ENCODE measurements around the gene SLC22A17.

SLC22A17 gene

DNA sequence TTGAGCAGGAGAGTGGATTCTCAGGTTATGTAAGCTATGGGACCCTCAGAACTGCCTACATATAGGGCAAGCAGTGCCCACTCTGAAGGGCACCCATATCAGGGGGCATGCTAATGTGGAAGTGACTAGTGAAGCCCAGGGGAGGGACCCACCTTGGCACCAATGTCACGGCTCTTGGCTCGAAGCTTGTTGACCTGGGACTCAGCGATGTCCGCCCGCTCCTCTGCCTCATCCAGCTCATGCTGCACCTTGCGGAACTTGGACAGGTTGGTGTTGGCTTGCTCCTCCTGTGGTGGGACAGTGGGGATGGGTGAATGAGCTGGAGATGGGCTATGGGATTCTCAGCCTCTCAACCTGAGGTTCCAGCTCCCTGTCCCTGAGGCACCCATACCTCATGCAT is 29.6 kb upstream of the SLC22A17 start:
- H3K27ac ChIP-seq (ENCODE audit: low read depth, low read length) = no peak overlapping the region
- no peak overlapping the region for H3K4me3 ChIP-seq (ENCODE audit: low read depth in 1 of 5, low read length in 5 of 5)
- H3K27me3 ChIP-seq (ENCODE audit: control insufficient read depth in 5 of 5, insufficient read depth in 4 of 5, low read length in 5 of 5) = peaks cover 19 to 34% (median 25%) of the 10 kb centered on the region in 5 donors
- no peaks in the 10 kb centered on the region for H3K9me3 ChIP-seq (ENCODE audit: control insufficient read depth in 5 of 5, low read length in 5 of 5)
- no peaks in the 10 kb centered on the region for H3K4me1 ChIP-seq (ENCODE audit: control insufficient read depth in 5 of 5, insufficient read depth in 5 of 5, low read length in 5 of 5)
- no peak overlapping the region for H3K9ac ChIP-seq (ENCODE audit: low read length in 5 of 5)
- H3K36me3 ChIP-seq (ENCODE audit: control insufficient read depth in 5 of 5, insufficient read depth in 5 of 5, low read length in 5 of 5) = no peaks in the 10 kb centered on the region

DNA sequence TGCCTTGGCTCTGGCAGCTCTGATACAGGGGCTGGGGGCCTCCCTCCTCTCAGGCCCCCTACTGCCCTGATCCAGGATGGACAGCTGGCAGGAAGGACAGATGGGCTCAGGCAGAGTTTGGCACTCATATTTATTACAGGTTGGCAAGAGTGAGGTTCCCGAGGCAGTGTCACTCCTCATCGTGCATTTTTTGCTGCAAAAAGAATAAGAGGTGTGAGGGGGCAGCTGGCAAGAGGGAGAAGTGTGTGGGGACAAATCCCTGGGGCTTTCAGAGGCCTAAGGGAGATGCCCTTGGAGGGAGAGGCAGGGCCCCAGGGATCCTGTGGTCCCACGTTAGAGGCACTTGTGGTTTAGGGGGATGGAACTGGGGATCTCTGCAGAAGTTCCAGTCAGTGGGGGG is 29.2 kb upstream of the SLC22A17 start:
- H3K27me3 ChIP-seq (ENCODE audit: control insufficient read depth in 5 of 5, insufficient read depth in 4 of 5, low read length in 5 of 5) = peaks cover 20 to 36% (median 28%) of the 10 kb centered on the region in 5 donors
- no peak overlapping the region for H3K27ac ChIP-seq (ENCODE audit: low read depth, low read length)
- H3K4me1 ChIP-seq (ENCODE audit: control insufficient read depth in 5 of 5, insufficient read depth in 5 of 5, low read length in 5 of 5) = peaks cover 0 to under 1% (median 0%) of the 10 kb centered on the region in 5 donors
- H3K9me3 ChIP-seq (ENCODE audit: control insufficient read depth in 5 of 5, low read length in 5 of 5) = no peaks in the 10 kb centered on the region
- H3K9ac ChIP-seq (ENCODE audit: low read length in 5 of 5) = no peak overlapping the region
- no peak overlapping the region for H3K4me3 ChIP-seq (ENCODE audit: low read depth in 1 of 5, low read length in 5 of 5)
- no peaks in the 10 kb centered on the region for H3K36me3 ChIP-seq (ENCODE audit: control insufficient read depth in 5 of 5, insufficient read depth in 5 of 5, low read length in 5 of 5)

GRCh38 chr14:23380976-23381375 is 28.3 kb upstream of the SLC22A17 start:
- no peak overlapping the region for H3K4me3 ChIP-seq (ENCODE audit: low read depth in 1 of 5, low read length in 5 of 5)
- peaks cover 22 to 36% (median 28%) of the 10 kb centered on the region in 5 donors for H3K27me3 ChIP-seq (ENCODE audit: control insufficient read depth in 5 of 5, insufficient read depth in 4 of 5, low read length in 5 of 5)
- H3K36me3 ChIP-seq (ENCODE audit: control insufficient read depth in 5 of 5, insufficient read depth in 5 of 5, low read length in 5 of 5) = no peaks in the 10 kb centered on the region
- no peaks in the 10 kb centered on the region for H3K9me3 ChIP-seq (ENCODE audit: control insufficient read depth in 5 of 5, low read length in 5 of 5)
- no peak overlapping the region for H3K9ac ChIP-seq (ENCODE audit: low read length in 5 of 5)
- H3K4me1 ChIP-seq (ENCODE audit: control insufficient read depth in 5 of 5, insufficient read depth in 5 of 5, low read length in 5 of 5) = peaks cover 0 to 7% (median 0%) of the 10 kb centered on the region in 5 donors
- H3K27ac ChIP-seq (ENCODE audit: low read depth, low read length) = no peak overlapping the region

GRCh38 chr14:23380197-23380914 is 27.7 kb upstream of the SLC22A17 start:
- H3K9me3 ChIP-seq (ENCODE audit: control insufficient read depth in 5 of 5, low read length in 5 of 5) = no peaks in the 10 kb centered on the region
- no peak overlapping the region for H3K4me3 ChIP-seq (ENCODE audit: low read depth in 1 of 5, low read length in 5 of 5)
- peaks cover 22 to 36% (median 28%) of the 10 kb centered on the region in 5 donors for H3K27me3 ChIP-seq (ENCODE audit: control insufficient read depth in 5 of 5, insufficient read depth in 4 of 5, low read length in 5 of 5)
- H3K4me1 ChIP-seq (ENCODE audit: control insufficient read depth in 5 of 5, insufficient read depth in 5 of 5, low read length in 5 of 5) = peaks cover 0 to 7% (median 0%) of the 10 kb centered on the region in 5 donors
- no peak overlapping the region for H3K9ac ChIP-seq (ENCODE audit: low read length in 5 of 5)
- no peaks in the 10 kb centered on the region for H3K36me3 ChIP-seq (ENCODE audit: control insufficient read depth in 5 of 5, insufficient read depth in 5 of 5, low read length in 5 of 5)
- no peak overlapping the region for H3K27ac ChIP-seq (ENCODE audit: low read depth, low read length)

GRCh38 chr14:23379366-23380196 is 26.9 kb upstream of the SLC22A17 start:
- peaks cover 22 to 36% (median 28%) of the 10 kb centered on the region in 5 donors for H3K27me3 ChIP-seq (ENCODE audit: control insufficient read depth in 5 of 5, insufficient read depth in 4 of 5, low read length in 5 of 5)
- no peak overlapping the region for H3K4me3 ChIP-seq (ENCODE audit: low read depth in 1 of 5, low read length in 5 of 5)
- H3K36me3 ChIP-seq (ENCODE audit: control insufficient read depth in 5 of 5, insufficient read depth in 5 of 5, low read length in 5 of 5) = no peaks in the 10 kb centered on the region
- no peaks in the 10 kb centered on the region for H3K9me3 ChIP-seq (ENCODE audit: control insufficient read depth in 5 of 5, low read length in 5 of 5)
- H3K27ac ChIP-seq (ENCODE audit: low read depth, low read length) = no peak overlapping the region
- H3K4me1 ChIP-seq (ENCODE audit: control insufficient read depth in 5 of 5, insufficient read depth in 5 of 5, low read length in 5 of 5) = peaks cover 0 to 7% (median 0%) of the 10 kb centered on the region in 5 donors
- H3K9ac ChIP-seq (ENCODE audit: low read length in 5 of 5) = no peak overlapping the region

DNA sequence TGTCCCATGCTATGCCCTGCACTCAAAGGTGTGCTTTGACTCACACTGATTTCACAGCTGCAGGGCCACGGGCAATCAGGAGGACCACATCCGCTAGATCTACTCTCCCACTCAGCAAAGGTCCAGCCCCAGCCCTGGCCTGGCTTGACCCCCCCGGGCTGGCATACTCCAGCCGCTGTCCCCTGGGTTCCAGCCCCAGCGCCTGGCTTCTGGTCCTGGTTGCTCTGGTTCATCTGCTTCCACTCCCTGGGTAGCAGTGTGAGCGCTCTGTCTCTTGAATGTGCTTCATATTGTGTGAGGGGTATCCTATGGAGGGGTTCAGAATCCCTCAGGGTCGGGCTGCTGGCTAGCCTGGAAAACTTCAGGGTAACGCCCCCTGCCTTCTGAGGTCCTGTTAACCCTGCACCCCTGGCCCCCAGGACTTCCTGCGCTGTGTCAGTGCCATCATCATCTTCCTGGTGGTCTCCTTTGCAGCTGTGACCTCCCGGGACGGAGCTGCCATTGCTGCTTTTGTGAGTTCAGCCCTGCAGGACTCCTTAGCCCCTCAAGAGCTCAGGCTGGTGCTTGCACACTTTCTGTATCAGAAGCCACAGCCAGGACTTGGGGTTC is 26.0 kb upstream of the SLC22A17 start:
- Histone ChIP-seq H3K4me1 (ENCODE audit: control insufficient read depth in 5 of 5, insufficient read depth in 5 of 5, low read length in 5 of 5) (peaks cover 0 to 7% (median 0%) of the 10 kb centered on the region in 5 donors), H3K36me3 (ENCODE audit: control insufficient read depth in 5 of 5, insufficient read depth in 5 of 5, low read length in 5 of 5) (no peaks in the 10 kb centered on the region), H3K9ac (ENCODE audit: low read length in 5 of 5) (no peak overlapping the region), H3K27me3 (ENCODE audit: control insufficient read depth in 5 of 5, insufficient read depth in 4 of 5, low read length in 5 of 5) (peaks cover 22 to 36% (median 28%) of the 10 kb centered on the region in 5 donors), H3K9me3 (ENCODE audit: control insufficient read depth in 5 of 5, low read length in 5 of 5) (no peaks in the 10 kb centered on the region), H3K4me3 (ENCODE audit: low read depth in 1 of 5, low read length in 5 of 5) (no peak overlapping the region), H3K27ac (ENCODE audit: low read depth, low read length) (no peak overlapping the region)

DNA sequence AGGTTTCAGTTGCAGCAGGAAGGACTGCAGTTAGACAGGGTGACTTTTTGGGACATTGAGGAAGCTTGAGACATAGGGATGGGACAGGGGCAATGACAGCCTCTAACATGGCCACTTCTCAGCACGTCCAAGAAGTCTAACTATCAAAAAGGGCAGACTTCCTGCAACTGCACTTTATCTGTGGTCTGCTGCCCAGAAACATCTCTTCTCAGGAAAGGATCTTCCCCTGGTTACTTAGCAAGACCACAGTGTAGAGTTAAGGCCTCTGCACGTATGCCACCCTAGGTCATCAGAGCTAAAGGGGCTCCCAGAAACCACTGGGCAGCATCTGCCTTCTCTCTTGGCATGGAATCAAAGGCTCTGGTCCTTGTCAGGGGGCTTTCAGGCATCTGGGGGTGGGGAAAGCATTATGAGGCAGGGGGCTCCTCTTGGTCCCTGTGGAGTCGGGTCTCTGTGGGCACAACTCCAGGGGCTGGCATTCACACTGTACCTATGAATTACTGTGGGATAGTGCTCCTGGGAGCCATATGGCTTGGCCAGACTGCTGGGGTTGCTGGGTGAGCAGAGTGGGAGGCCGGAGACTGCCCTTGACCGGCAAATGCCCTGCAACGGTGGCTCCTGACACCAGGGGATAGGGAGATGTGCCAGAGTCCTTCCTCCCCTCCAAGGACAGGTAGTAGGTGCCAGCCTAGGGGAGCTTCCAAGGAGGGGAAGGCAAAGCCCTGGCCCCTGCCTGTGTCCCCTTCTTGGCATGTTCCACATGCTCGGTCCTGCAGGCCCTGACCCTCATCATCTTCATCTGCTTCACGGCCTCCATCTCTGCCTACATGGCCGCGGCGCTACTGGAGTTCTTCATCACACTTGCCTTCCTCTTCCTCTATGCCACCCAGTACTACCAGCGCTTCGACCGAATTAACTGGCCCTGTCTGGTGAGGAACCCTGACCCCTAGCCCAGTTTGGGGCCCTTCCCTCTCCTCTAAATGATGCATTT is 25.2 kb upstream of the SLC22A17 start:
- Histone ChIP-seq H3K9ac (ENCODE audit: low read length in 5 of 5) (no peak overlapping the region), H3K4me1 (ENCODE audit: control insufficient read depth in 5 of 5, insufficient read depth in 5 of 5, low read length in 5 of 5) (peaks cover 0 to 7% (median 0%) of the 10 kb centered on the region in 5 donors), H3K27me3 (ENCODE audit: control insufficient read depth in 5 of 5, insufficient read depth in 4 of 5, low read length in 5 of 5) (peaks cover 22 to 33% (median 28%) of the 10 kb centered on the region in 5 donors), H3K9me3 (ENCODE audit: control insufficient read depth in 5 of 5, low read length in 5 of 5) (no peaks in the 10 kb centered on the region), H3K4me3 (ENCODE audit: low read depth in 1 of 5, low read length in 5 of 5) (no peak overlapping the region), H3K36me3 (ENCODE audit: control insufficient read depth in 5 of 5, insufficient read depth in 5 of 5, low read length in 5 of 5) (no peaks in the 10 kb centered on the region), H3K27ac (ENCODE audit: low read depth, low read length) (no peak overlapping the region)

GRCh38 chr14:23377198-23377550 is 24.5 kb upstream of the SLC22A17 start:
- H3K9ac ChIP-seq (ENCODE audit: low read length in 5 of 5) = no peak overlapping the region
- H3K27ac ChIP-seq (ENCODE audit: low read depth, low read length) = no peak overlapping the region
- H3K4me1 ChIP-seq (ENCODE audit: control insufficient read depth in 5 of 5, insufficient read depth in 5 of 5, low read length in 5 of 5) = peaks cover 0 to 7% (median 0%) of the 10 kb centered on the region in 5 donors
- no peaks in the 10 kb centered on the region for H3K36me3 ChIP-seq (ENCODE audit: control insufficient read depth in 5 of 5, insufficient read depth in 5 of 5, low read length in 5 of 5)
- H3K9me3 ChIP-seq (ENCODE audit: control insufficient read depth in 5 of 5, low read length in 5 of 5) = no peaks in the 10 kb centered on the region
- peaks cover 20 to 27% (median 26%) of the 10 kb centered on the region in 5 donors for H3K27me3 ChIP-seq (ENCODE audit: control insufficient read depth in 5 of 5, insufficient read depth in 4 of 5, low read length in 5 of 5)
- no peak overlapping the region for H3K4me3 ChIP-seq (ENCODE audit: low read depth in 1 of 5, low read length in 5 of 5)

DNA sequence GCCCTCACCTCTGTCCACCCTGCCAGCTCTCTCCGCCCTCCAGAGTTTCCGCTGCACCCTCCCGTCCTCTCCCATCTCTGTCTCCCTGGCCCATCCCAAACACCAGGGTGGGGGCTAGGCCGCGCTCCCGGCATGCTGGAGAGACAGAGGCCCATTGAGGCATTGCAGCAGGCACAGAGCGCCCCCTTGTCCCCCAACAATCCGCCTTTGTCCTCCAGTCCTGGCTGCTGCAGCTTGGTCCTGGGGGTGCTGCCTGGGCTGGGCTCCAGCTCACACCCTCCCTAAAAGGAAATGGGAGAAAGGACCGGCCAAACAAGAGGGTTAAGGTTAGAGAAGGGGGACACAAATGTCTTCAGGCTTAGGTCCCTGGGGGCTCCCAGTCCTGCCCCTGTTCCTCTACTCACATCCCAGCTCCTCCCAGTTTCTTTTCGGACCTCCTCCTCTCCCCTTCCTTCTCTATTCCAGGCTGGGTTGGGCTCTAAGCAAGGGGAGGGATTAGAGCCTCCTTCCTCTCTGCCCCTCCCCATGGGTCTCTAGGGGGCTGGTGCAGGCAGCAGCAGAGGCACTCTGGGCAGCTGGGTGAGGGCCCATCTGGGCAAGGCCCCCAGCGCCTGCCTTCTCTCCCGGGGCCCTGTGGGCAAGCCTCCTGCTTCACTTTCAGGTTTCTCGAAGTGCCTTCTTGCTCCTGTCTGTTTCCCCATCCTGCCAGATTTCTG is 24.0 kb upstream of the SLC22A17 start, which contains the start of gene CMTM5:
Gene CMTM5, plus strand, starts transcription at position 565 of the 716 bp plus-strand sequence. CDS start 206 bp downstream, outside the sequence.
- Histone ChIP-seq H3K27me3 (ENCODE audit: control insufficient read depth in 5 of 5, insufficient read depth in 4 of 5, low read length in 5 of 5) (peaks cover 19 to 28% (median 23%) of the 10 kb centered on the region in 5 donors), H3K36me3 (ENCODE audit: control insufficient read depth in 5 of 5, insufficient read depth in 5 of 5, low read length in 5 of 5) (no peaks in the 10 kb centered on the region), H3K9me3 (ENCODE audit: control insufficient read depth in 5 of 5, low read length in 5 of 5) (no peaks in the 10 kb centered on the region), H3K4me1 (ENCODE audit: control insufficient read depth in 5 of 5, insufficient read depth in 5 of 5, low read length in 5 of 5) (peaks cover 0 to 7% (median 0%) of the 10 kb centered on the region in 5 donors), H3K9ac (ENCODE audit: low read length in 5 of 5) (no peak within 1 kb of the TSS), H3K27ac (ENCODE audit: low read depth, low read length) (no peak within 1 kb of the TSS), H3K4me3 (ENCODE audit: low read depth in 1 of 5, low read length in 5 of 5) (peak within 1 kb of the TSS in 2 of 5 donors; percentile 6 to 9)
